Right forelimb (tissue), 1 donor: Measurements from ENCODE around the gene LENG1.
"Not testable (repeated sequence)": the region's sequence is repeated elsewhere in the genome, so short reads cannot be mapped to it uniquely, and the experiment has no call there.

Source experiments
- DNase-seq: peaks from one replicate; pipeline ENCODE4 v3.0.0-alpha.2; 2018

The LENG1 gene

GRCh38 chr19:54189145-54189734 is 29.7 kb upstream of the LENG1 start, which contains the start of gene MBOAT7:
TSS of gene MBOAT7 (minus strand) at chr19:54189580. CDS start at chr19:54188508, 1,072 bp downstream.
- no peak for DNase-seq

GRCh38 chr19:54188215-54188871 is 28.8 kb upstream of the LENG1 start:
- no peak for DNase-seq

GRCh38 chr19:54186934-54187381 is 27.4 kb upstream of the LENG1 start:
- DNase-seq: no peak

GRCh38 chr19:54186351-54186750 is 26.8 kb upstream of the LENG1 start:
- DNase-seq: no peak

GRCh38 chr19:54183431-54183830 is 23.9 kb upstream of the LENG1 start:
- no peak for DNase-seq

- not testable (repeated sequence) for DNase-seq
Measured at GRCh38 chr19:54181894-54182293, 22.4 kb upstream of the LENG1 start.

- DNase-seq: no peak
Measured at GRCh38 chr19:54180691-54181091, 21.2 kb upstream of the LENG1 start.

GRCh38 chr19:54179921-54180461 is 20.5 kb upstream of the LENG1 start:
- DNase-seq: no peak

GRCh38 chr19:54179262-54179852 is 19.8 kb upstream of the LENG1 start:
- no peak for DNase-seq

- DNase-seq: no peak
Measured at GRCh38 chr19:54178581-54179261, 19.2 kb upstream of the LENG1 start.

GRCh38 chr19:54173951-54174834 is 14.7 kb upstream of the LENG1 start:
- no peak for DNase-seq

- DNase-seq: no peak
Measured at GRCh38 chr19:54173359-54173699, 13.8 kb upstream of the LENG1 start.

GRCh38 chr19:54172471-54173358 is 13.2 kb upstream of the LENG1 start, which contains the start of gene TMC4:
TSS of gene TMC4 (minus strand) at chr19:54173160. CDS start at chr19:54173117, 43 bp downstream.
- DNase-seq: no peak

GRCh38 chr19:54171736-54172431 is 12.4 kb upstream of the LENG1 start:
- DNase-seq: not testable (repeated sequence)

- DNase-seq: no peak
Measured at GRCh38 chr19:54169149-54169740, 9.7 kb upstream of the LENG1 start.

- peak; percentile 96 for DNase-seq
Measured at GRCh38 chr19:54168174-54168917, 8.8 kb upstream of the LENG1 start.

- DNase-seq: no peak
Measured at GRCh38 chr19:54165222-54165621, 5.7 kb upstream of the LENG1 start.

GRCh38 chr19:54164369-54165068 is 5.0 kb upstream of the LENG1 start:
- no peak for DNase-seq

- DNase-seq: no peak
Measured at GRCh38 chr19:54162884-54163283, 3.4 kb upstream of the LENG1 start.
